Breast epithelium (tissue), 4 donors: ENCODE results near the gene CBLN3. TPM values are rescaled to one million over a fixed set of nuclear protein-coding genes. Genes with fewer than 3 reads are reported as not detected.

Source experiments
- DNase-seq, 2 donors: peaks; one replicate each; pipeline ENCODE4 v3.0.0-alpha.2; 2019; ENCODE audit warnings: low spot score in 2 of 2
- H3K27ac ChIP-seq, 2 donors: fragments of 200-600 bp; sonication (generic) in 1 of 2; one replicate each; pipeline ENCODE4 v1.5.1; 2016 to 2019; ENCODE audit warnings: mild to moderate bottlenecking in 1 of 2
- H3K27me3 ChIP-seq, 2 donors: fragments of 200-600 bp; sonication (generic) in 1 of 2; one replicate each; pipeline versions ENCODE4 v1.5.1 to v1.6.0; 2017 to 2019; ENCODE audit warnings: control low read depth in 1 of 2, mild to moderate bottlenecking in 1 of 2
- H3K36me3 ChIP-seq: fragments of 200-600 bp; one replicate; pipeline ENCODE4 v1.5.1; 2019
- H3K4me1 ChIP-seq, 2 donors: fragments of 200-600 bp; sonication (generic); one replicate each; pipeline ENCODE4 v1.5.1; 2016 to 2019; ENCODE audit warnings: control low read depth in 1 of 2
- H3K4me3 ChIP-seq, 3 donors: fragments of 200-600 bp; sonication (generic); 1 replicate in 2 of 3; 2 replicates in 1 of 3; pipeline ENCODE4 v1.5.1; 2016 to 2019; ENCODE audit warnings: mild to moderate bottlenecking in 3 of 3, moderate library complexity in 2 of 3
- H3K9me3 ChIP-seq, 2 donors: fragments of 200-600 bp; sonication (generic) in 1 of 2; one replicate each; pipeline ENCODE4 v1.5.1; 2016 to 2019; ENCODE audit warnings: control low read depth in 1 of 2
- POLR2A ChIP-seq: fragments of 450-650 bp; IDR thresholded peaks from one replicate; pipeline ENCODE4 v1.6.1; 2016; ENCODE audit warnings: antibody characterized with exemption, mild to moderate bottlenecking, moderate library complexity
- POLR2AphosphoS5 ChIP-seq, 3 donors: sonication (generic); formaldehyde crosslinking; IDR thresholded peaks; one replicate each; pipeline ENCODE4 v1.6.1; 2017; ENCODE audit warnings: antibody characterized with exemption in 3 of 3
- intact Hi-C: fragments of 100-400 bp; cut with DNase I; formaldehyde crosslinking; loops from one replicate; pipeline ENCODE4 v1.15.1; 2023; ENCODE audit warnings: low total_unique reads
- total RNA-seq, 3 donors: library from RNA; depleted of rRNA; stranded (reverse); fragments of >200 nt; gene quantifications; one replicate each; pipeline ENCODE4 v1.1.0, GENCODE V29; 2016
- TF ChIP-seq, protein P1 (sequence below), 3 donors: fragments of 450-650 bp; IDR thresholded peaks; one replicate each; pipeline ENCODE4 v1.5.1; 2016 to 2017; ENCODE audit warnings: antibody characterized with exemption in 3 of 3, mild to moderate bottlenecking in 3 of 3, moderate library complexity in 3 of 3

Gene CBLN3
- total RNA-seq, 3 donors from 2014 or later, result 1.6 to 3.8 (median 2.3) TPM

DNA sequence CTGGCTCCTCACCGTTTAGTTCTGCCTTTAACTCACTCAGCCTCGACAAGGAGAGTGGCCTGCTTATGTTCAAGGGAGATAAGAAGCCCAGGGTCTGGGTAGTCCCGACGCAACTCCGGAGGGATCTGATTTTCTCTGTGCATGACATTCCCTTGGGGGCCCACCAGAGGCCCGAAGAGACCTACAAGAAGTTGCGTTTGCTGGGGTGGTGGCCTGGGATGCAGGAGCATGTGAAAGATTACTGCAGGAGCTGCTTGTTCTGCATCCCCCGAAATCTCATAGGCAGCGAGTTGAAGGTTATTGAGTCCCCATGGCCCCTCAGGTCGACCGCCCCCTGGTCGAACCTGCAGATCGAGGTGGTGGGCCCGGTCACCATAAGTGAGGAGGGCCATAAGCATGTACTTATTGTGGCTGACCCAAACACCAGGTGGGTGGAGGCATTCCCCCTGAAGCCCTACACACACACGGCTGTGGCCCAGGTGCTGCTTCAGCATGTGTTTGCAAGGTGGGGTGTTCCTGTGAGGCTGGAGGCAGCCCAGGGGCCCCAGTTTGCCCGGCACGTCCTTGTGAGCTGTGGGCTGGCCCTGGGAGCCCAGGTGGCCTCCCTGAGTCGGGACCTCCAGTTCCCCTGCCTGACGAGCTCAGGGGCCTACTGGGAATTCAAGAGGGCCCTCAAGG lies 13.1 kb downstream of the CBLN3 start:
- H3K4me3 ChIP-seq, result no peak overlapping the region
- DNase-seq, result no peak
- intact Hi-C loops, result no loop called here
- no peak for TF ChIP-seq POLR2AphosphoS5 (IDR thresholded peaks at IDR 0.05)
- no peak for TF ChIP-seq POLR2A
- TF ChIP-seq, protein P1, sequence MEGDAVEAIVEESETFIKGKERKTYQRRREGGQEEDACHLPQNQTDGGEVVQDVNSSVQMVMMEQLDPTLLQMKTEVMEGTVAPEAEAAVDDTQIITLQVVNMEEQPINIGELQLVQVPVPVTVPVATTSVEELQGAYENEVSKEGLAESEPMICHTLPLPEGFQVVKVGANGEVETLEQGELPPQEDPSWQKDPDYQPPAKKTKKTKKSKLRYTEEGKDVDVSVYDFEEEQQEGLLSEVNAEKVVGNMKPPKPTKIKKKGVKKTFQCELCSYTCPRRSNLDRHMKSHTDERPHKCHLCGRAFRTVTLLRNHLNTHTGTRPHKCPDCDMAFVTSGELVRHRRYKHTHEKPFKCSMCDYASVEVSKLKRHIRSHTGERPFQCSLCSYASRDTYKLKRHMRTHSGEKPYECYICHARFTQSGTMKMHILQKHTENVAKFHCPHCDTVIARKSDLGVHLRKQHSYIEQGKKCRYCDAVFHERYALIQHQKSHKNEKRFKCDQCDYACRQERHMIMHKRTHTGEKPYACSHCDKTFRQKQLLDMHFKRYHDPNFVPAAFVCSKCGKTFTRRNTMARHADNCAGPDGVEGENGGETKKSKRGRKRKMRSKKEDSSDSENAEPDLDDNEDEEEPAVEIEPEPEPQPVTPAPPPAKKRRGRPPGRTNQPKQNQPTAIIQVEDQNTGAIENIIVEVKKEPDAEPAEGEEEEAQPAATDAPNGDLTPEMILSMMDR (IDR thresholded peaks at IDR 0.05), result no peak
- H3K9me3 ChIP-seq, result no peaks in the 10 kb centered on the region
- no peaks in the 10 kb centered on the region for H3K27me3 ChIP-seq
- no peak overlapping the region for H3K27ac ChIP-seq
- no peaks in the 10 kb centered on the region for H3K36me3 ChIP-seq
- no peaks in the 10 kb centered on the region for H3K4me1 ChIP-seq

DNA sequence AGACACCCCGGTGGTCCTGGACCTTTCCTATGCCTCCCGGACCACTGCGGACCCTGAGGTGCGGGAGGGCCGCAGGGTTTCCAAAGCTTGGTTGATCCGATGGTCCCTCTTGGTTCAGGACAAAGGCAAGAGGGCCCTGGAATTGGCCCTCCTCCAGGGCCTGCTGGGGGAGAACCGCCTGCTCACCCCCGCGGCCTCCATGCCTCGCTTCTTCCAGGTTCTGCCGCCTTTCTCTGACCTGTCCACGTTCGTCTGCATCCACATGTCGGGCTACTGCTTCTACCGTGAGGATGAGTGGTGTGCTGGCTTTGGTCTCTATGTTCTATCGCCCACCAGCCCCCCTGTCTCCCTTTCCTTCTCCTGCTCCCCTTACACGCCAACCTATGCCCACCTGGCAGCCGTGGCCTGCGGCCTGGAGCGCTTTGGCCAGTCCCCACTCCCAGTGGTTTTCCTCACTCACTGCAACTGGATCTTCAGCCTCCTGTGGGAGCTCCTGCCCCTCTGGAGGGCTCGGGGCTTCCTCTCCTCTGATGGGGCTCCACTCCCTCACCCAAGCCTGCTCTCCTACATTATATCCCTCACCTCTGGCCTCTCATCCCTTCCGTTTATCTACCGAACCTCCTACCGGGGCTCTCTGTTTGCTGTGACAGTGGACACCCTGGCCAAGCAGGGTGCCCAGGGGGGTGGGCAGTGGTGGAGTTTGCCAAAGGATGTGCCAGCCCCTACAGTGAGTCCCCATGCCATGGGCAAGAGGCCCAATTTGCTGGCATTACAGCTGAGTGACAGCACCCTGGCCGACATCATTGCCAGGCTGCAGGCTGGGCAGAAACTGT lies 13.8 kb downstream of the CBLN3 start:
- DNase-seq, result no peak
- Histone ChIP-seq H3K4me1 (no peaks in the 10 kb centered on the region), H3K27ac (no peak overlapping the region), H3K9me3 (no peaks in the 10 kb centered on the region), H3K27me3 (no peaks in the 10 kb centered on the region), H3K36me3 (no peaks in the 10 kb centered on the region), H3K4me3 (no peak overlapping the region)
- TF ChIP-seq POLR2AphosphoS5 (IDR thresholded peaks at IDR 0.05) (no peak), POLR2A (no peak)
- TF ChIP-seq, protein P1 (IDR thresholded peaks at IDR 0.05), result no peak
- intact Hi-C loops, result no loop called here

DNA sequence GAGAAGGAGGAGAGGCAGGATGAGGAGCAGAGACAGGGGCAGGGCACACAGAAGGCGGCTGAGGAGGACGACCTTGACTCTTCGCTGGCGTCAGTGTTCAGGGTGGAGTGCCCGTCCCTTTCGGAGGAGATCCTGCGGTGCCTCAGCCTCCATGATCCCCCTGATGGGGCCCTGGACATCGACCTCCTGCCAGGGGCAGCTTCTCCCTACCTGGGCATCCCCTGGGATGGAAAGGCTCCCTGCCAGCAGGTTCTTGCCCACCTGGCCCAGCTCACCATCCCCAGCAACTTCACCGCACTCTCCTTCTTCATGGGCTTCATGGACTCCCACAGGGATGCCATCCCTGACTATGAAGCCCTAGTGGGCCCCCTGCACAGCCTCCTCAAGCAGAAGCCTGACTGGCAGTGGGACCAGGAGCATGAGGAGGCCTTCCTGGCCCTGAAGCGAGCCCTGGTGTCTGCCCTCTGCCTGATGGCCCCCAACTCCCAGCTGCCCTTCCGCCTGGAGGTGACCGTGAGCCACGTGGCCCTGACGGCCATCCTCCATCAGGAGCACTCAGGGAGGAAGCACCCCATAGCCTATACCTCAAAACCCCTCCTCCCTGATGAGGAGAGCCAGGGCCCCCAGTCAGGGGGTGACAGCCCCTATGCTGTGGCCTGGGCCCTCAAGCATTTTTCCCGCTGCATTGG lies 14.6 kb downstream of the CBLN3 start:
- no peaks in the 10 kb centered on the region for H3K36me3 ChIP-seq
- TF ChIP-seq POLR2A (no peak), POLR2AphosphoS5 (IDR thresholded peaks at IDR 0.05) (no peak)
- TF ChIP-seq, protein P1 (IDR thresholded peaks at IDR 0.05), result no peak
- intact Hi-C loops, result no loop called here
- no peak for DNase-seq
- H3K27ac ChIP-seq, result no peak overlapping the region
- H3K4me3 ChIP-seq, result no peak overlapping the region
- no peaks in the 10 kb centered on the region for H3K9me3 ChIP-seq
- no peaks in the 10 kb centered on the region for H3K4me1 ChIP-seq
- no peaks in the 10 kb centered on the region for H3K27me3 ChIP-seq

DNA sequence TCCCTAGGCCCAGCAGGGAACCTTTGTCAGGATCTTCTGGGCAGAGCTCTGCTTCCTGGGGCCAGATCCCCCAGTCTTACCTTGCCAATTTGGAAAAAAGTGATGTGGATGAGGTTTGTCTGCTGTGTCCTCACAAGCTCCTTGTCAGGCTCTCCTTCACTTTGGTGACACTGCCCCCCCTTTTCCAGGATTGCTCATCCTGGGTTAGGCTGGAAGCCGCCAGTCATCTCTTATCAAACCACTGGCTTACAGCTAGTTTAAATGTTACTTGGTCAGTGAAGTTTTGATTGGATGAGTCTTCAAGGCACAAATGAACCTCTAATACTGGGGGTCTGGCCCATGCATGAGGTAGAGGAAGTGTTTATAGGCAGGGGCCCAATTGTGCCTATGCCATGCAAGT lies 15.4 kb downstream of the CBLN3 start:
- no peak overlapping the region for H3K4me3 ChIP-seq
- no peak for DNase-seq
- intact Hi-C loops, result no loop called here
- H3K27me3 ChIP-seq, result no peaks in the 10 kb centered on the region
- H3K4me1 ChIP-seq, result no peaks in the 10 kb centered on the region
- TF ChIP-seq POLR2AphosphoS5 (IDR thresholded peaks at IDR 0.05), result no peak
- TF ChIP-seq, protein P1 (IDR thresholded peaks at IDR 0.05), result no peak
- no peak for TF ChIP-seq POLR2A
- no peak overlapping the region for H3K27ac ChIP-seq
- H3K36me3 ChIP-seq, result no peaks in the 10 kb centered on the region
- H3K9me3 ChIP-seq, result no peaks in the 10 kb centered on the region
